ENCODE measurements around the gene CIP2A. TPM values are rescaled to one million over a fixed set of nuclear protein-coding genes. Genes with fewer than 3 reads are reported as not detected.

CIP2A gene
- total RNA-seq, 1 donor from 2014 or later = 8.2 TPM

DNA sequence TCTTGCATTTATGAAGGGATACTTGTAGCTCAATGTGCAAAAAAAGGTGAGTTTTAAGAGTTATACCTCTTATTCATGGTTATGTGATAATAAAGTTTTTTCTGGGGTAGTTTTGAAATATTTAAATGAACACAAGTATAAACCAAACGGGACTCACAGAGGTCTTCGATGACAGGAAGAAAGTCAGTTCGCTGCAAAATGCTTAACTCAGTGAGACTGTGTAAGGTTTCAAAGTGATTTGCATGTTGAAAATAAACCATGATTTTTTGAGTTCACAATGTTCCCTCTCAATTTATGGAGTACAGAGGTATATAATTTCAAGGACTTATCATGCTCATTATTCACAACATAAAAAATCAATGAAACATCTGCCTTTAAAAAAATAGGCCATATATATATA is 42.5 kb downstream of the CIP2A start:
- DNase-seq = no peak
- Mint-ChIP-seq H3K27me3 (ENCODE audit: unreplicated experiment) (no peaks in the 10 kb centered on the region), H3K9me3 (ENCODE audit: unreplicated experiment) (no peaks in the 10 kb centered on the region), H3K4me3 (ENCODE audit: unreplicated experiment) (no peak overlapping the region), H3K36me3 (ENCODE audit: unreplicated experiment) (no peaks in the 10 kb centered on the region), H3K4me1 (ENCODE audit: low read depth, unreplicated experiment) (no peaks in the 10 kb centered on the region), H3K27ac (ENCODE audit: unreplicated experiment) (no peak overlapping the region)
- TF ChIP-seq, protein P1, sequence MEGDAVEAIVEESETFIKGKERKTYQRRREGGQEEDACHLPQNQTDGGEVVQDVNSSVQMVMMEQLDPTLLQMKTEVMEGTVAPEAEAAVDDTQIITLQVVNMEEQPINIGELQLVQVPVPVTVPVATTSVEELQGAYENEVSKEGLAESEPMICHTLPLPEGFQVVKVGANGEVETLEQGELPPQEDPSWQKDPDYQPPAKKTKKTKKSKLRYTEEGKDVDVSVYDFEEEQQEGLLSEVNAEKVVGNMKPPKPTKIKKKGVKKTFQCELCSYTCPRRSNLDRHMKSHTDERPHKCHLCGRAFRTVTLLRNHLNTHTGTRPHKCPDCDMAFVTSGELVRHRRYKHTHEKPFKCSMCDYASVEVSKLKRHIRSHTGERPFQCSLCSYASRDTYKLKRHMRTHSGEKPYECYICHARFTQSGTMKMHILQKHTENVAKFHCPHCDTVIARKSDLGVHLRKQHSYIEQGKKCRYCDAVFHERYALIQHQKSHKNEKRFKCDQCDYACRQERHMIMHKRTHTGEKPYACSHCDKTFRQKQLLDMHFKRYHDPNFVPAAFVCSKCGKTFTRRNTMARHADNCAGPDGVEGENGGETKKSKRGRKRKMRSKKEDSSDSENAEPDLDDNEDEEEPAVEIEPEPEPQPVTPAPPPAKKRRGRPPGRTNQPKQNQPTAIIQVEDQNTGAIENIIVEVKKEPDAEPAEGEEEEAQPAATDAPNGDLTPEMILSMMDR (IDR thresholded peaks at IDR 0.05; ENCODE audit: partially characterized antibody, unreplicated experiment) = no peak

DNA sequence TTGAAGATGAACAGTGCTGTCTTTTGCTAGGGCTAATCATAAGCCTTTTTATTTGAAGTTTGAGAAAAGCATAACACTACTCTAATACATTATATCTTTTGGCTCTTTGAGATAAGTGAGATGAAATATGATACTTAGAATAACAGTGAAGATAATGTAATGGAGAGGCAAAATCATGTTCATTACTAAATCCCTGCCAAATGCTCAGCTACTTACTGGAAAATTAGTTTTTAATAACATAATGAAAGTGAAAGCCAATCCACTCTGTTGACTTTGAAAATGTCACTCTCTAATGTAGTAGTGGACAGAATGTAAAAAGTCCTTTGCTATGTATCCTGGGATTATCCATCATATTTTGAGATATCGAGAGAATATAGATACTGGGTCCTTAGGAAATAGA is 43.0 kb downstream of the CIP2A start:
- no peaks in the 10 kb centered on the region for H3K4me1 Mint-ChIP-seq (ENCODE audit: low read depth, unreplicated experiment)
- H3K27ac Mint-ChIP-seq (ENCODE audit: unreplicated experiment) = no peak overlapping the region
- TF ChIP-seq, protein P1 (IDR thresholded peaks at IDR 0.05; ENCODE audit: partially characterized antibody, unreplicated experiment) = no peak
- no peak for DNase-seq
- H3K27me3 Mint-ChIP-seq (ENCODE audit: unreplicated experiment) = no peaks in the 10 kb centered on the region
- H3K4me3 Mint-ChIP-seq (ENCODE audit: unreplicated experiment) = no peak overlapping the region
- H3K36me3 Mint-ChIP-seq (ENCODE audit: unreplicated experiment) = no peaks in the 10 kb centered on the region
- H3K9me3 Mint-ChIP-seq (ENCODE audit: unreplicated experiment) = no peaks in the 10 kb centered on the region

DNA sequence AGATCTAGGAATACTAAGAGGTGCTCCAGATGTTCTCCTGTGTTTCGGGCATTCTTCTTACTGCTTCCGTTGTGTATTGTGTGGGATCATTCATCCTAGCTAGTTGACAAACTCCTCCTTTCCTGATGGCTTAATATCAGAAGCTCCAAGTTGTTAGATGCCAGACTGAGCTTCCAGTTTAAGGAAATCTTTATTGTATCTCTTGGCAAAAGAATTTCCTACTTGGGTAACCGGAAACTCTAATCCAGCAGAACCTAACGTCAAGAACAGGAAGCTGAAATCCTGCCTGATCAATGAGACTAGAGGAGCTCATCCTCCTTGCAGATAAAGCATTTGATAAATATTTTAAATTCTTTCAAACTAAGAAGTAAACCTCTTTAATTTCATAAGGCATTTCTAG is 51.2 kb downstream of the CIP2A start:
- H3K27me3 Mint-ChIP-seq (ENCODE audit: unreplicated experiment) = no peaks in the 10 kb centered on the region
- TF ChIP-seq, protein P1 (IDR thresholded peaks at IDR 0.05; ENCODE audit: partially characterized antibody, unreplicated experiment) = no peak
- DNase-seq = no peak
- H3K4me3 Mint-ChIP-seq (ENCODE audit: unreplicated experiment) = no peak overlapping the region
- no peaks in the 10 kb centered on the region for H3K36me3 Mint-ChIP-seq (ENCODE audit: unreplicated experiment)
- H3K9me3 Mint-ChIP-seq (ENCODE audit: unreplicated experiment) = no peaks in the 10 kb centered on the region
- no peaks in the 10 kb centered on the region for H3K4me1 Mint-ChIP-seq (ENCODE audit: low read depth, unreplicated experiment)
- no peak overlapping the region for H3K27ac Mint-ChIP-seq (ENCODE audit: unreplicated experiment)

DNA sequence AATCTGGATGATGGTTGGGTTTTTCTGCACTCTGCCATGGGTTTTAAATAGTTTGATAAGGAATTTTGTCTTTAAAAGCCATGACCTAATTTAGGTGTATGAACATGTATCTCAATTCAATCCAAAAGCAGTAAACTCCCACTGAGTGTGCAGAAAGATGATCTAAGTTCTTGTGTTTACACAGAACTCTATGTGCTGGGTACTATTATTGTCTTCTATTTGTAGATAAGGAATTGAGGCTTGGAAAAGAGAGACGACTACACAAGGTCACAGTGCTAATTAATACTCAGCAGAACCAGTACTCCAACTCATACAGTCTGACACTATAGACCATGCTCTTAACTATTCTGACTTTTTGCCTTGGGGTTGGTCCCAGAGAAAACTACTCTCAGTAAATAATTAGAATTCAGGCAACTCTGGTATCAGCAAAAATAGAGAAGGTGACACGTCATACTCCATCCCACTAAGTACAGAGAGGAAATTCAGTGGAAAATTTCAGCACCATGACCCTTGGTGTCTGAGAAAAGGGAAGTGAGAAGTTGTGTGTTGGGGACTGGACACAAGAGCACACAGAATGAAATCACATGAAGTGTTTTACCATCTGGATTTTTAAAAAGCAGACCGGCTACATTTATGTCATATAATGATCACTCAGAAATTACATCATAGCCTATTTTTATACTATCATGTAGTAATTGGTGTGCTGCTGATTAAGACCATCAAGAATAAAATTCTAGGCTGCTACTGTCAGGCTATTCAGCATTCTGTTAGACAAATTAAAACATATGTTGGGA is 60.6 kb downstream of the CIP2A start:
- Mint-ChIP-seq H3K9me3 (ENCODE audit: unreplicated experiment) (no peaks in the 10 kb centered on the region), H3K4me1 (ENCODE audit: low read depth, unreplicated experiment) (no peaks in the 10 kb centered on the region), H3K27me3 (ENCODE audit: unreplicated experiment) (no peaks in the 10 kb centered on the region), H3K36me3 (ENCODE audit: unreplicated experiment) (no peaks in the 10 kb centered on the region), H3K27ac (ENCODE audit: unreplicated experiment) (no peak overlapping the region), H3K4me3 (ENCODE audit: unreplicated experiment) (no peak overlapping the region)
- DNase-seq = no peak
- TF ChIP-seq, protein P1 (IDR thresholded peaks at IDR 0.05; ENCODE audit: partially characterized antibody, unreplicated experiment) = no peak

DNA sequence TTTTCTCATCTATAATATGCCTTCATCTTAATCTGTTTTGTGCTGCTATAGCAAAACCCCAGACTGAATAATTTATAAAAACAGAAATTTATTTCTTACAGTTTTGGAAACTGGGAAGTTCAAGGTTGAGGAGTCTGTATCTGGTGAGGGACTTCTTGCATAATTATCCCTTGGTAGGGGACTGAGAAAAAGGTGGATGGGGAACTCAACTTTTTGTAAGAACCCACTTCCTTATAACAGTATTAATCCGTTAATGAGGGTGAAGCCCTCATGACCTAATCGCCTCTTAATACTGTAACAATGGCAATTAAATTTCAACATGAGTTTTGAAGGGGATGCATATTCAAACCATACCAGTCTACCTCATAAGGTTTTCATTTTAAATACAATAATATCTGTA is 61.4 kb downstream of the CIP2A start:
- Mint-ChIP-seq H3K36me3 (ENCODE audit: unreplicated experiment) (no peaks in the 10 kb centered on the region), H3K9me3 (ENCODE audit: unreplicated experiment) (no peaks in the 10 kb centered on the region), H3K4me1 (ENCODE audit: low read depth, unreplicated experiment) (no peaks in the 10 kb centered on the region), H3K27ac (ENCODE audit: unreplicated experiment) (no peak overlapping the region), H3K27me3 (ENCODE audit: unreplicated experiment) (no peaks in the 10 kb centered on the region), H3K4me3 (ENCODE audit: unreplicated experiment) (no peak overlapping the region)
- TF ChIP-seq, protein P1 (IDR thresholded peaks at IDR 0.05; ENCODE audit: partially characterized antibody, unreplicated experiment) = no peak
- no peak for DNase-seq
